Loucy (cell line): ENCODE data around the gene USP16.

Experiments
- H2AFZ ChIP-seq: fragments of 200-600 bp; sonication (generic); 2 replicates; pipeline ENCODE4 v1.6.0; 2016; ENCODE audit warnings: antibody characterized with exemption, mild to moderate bottlenecking, low read length, moderate library complexity
- H3F3A ChIP-seq: fragments of 200-600 bp; 2 replicates; pipeline ENCODE4 v1.6.0; 2016; ENCODE audit warnings: antibody characterized with exemption, low read depth, mild to moderate bottlenecking
- H3K27me3 ChIP-seq: fragments of 200-600 bp; sonication (generic); 2 replicates; pipeline ENCODE4 v1.6.1; 2014; ENCODE audit warnings: low read length, mild to moderate bottlenecking; ENCODE audit not compliant: insufficient read depth, poor library complexity, severe bottlenecking
- H3K36me3 ChIP-seq: fragments of 200-600 bp; sonication (generic); 2 replicates; pipeline ENCODE4 v1.6.1; 2016; ENCODE audit warnings: low read length; ENCODE audit not compliant: insufficient read depth
- H3K4me1 ChIP-seq: fragments of 200-600 bp; sonication (generic); 2 replicates; pipeline ENCODE4 v1.5.1; 2014; ENCODE audit warnings: low read length, mild to moderate bottlenecking; ENCODE audit not compliant: insufficient read depth, poor library complexity, severe bottlenecking
- H3K4me2 ChIP-seq: fragments of 200-600 bp; sonication (generic); 2 replicates; pipeline ENCODE4 v1.6.0; 2014; ENCODE audit warnings: antibody characterized with exemption, low read length, low read depth, mild to moderate bottlenecking; ENCODE audit not compliant: poor library complexity, severe bottlenecking
- H3K4me3 ChIP-seq: fragments of 200-600 bp; sonication (generic); 2 replicates; pipeline ENCODE4 v1.5.1; 2014; ENCODE audit warnings: low read length, mild to moderate bottlenecking, mixed read lengths; ENCODE audit not compliant: poor library complexity, severe bottlenecking
- H3K79me2 ChIP-seq: fragments of 200-600 bp; sonication (generic); 2 replicates; pipeline ENCODE4 v1.6.1; 2014; ENCODE audit warnings: low read length; ENCODE audit not compliant: insufficient read depth
- H3K9ac ChIP-seq: fragments of 200-600 bp; sonication (generic); 2 replicates; pipeline ENCODE4 v1.6.0; 2014; ENCODE audit warnings: mild to moderate bottlenecking, low read depth, low read length, moderate library complexity; ENCODE audit not compliant: poor library complexity, severe bottlenecking
- H3K9me2 ChIP-seq: fragments of 200-600 bp; sonication (generic); replicated peaks from 2 replicates; pipeline ENCODE4 v1.6.1; 2016; ENCODE audit warnings: low read depth, low read length, mixed read lengths
- H3K9me3 ChIP-seq: fragments of 200-600 bp; sonication (generic); 2 replicates; pipeline ENCODE4 v1.6.1; 2014; ENCODE audit warnings: mild to moderate bottlenecking, antibody characterized with exemption, low read length, low read depth; ENCODE audit not compliant: insufficient read depth
- H4K20me1 ChIP-seq: fragments of 200-600 bp; sonication (generic); 2 replicates; pipeline ENCODE4 v1.6.0; 2014; ENCODE audit warnings: antibody characterized with exemption, low read length, mild to moderate bottlenecking; ENCODE audit not compliant: insufficient read depth, poor library complexity, severe bottlenecking
- CTCF ChIP-seq: fragments of 200-600 bp; sonication (generic); conservative IDR thresholded peaks from 2 replicates; pipeline ENCODE4 v1.5.1; 2014; ENCODE audit warnings: mild to moderate bottlenecking, antibody characterized with exemption, low read length
- EZH2phosphoT487 ChIP-seq: fragments of 200-600 bp; IDR thresholded peaks from 2 replicates; pipeline ENCODE4 v1.6.1; 2018; ENCODE audit warnings: antibody characterized with exemption, mild to moderate bottlenecking, moderate library complexity, borderline replicate concordance

Gene USP16

GRCh38 chr21:29083306-29083705, 58.8 kb downstream of the USP16 start:
- Histone ChIP-seq H3K36me3 (no peaks in the 10 kb centered on the region; the same call in 1 of the 2 replicates), H3F3A (no peaks in the 10 kb centered on the region), H3K4me3 (no peak overlapping the region), H3K4me2 (no peak overlapping the region), H4K20me1 (no peaks in the 10 kb centered on the region), H3K79me2 (peaks cover 29% of the 10 kb centered on the region; the same call in 1 of the 2 replicates), H3K9ac (no peak overlapping the region), H3K9me3 (no peaks in the 10 kb centered on the region), H3K27me3 (no peaks in the 10 kb centered on the region), H2AFZ (no peak overlapping the region), H3K4me1 (peaks cover 24% of the 10 kb centered on the region), H3K9me2 (no peaks in the 10 kb centered on the region)
- TF ChIP-seq EZH2phosphoT487 (no peak), CTCF (no peak)

- Histone ChIP-seq H3K4me1 (peaks cover 13% of the 10 kb centered on the region), H3F3A (no peaks in the 10 kb centered on the region), H3K36me3 (no peaks in the 10 kb centered on the region; the same call in 1 of the 2 replicates), H2AFZ (no peak overlapping the region), H4K20me1 (no peaks in the 10 kb centered on the region), H3K79me2 (peaks cover 24% of the 10 kb centered on the region; the same call in 1 of the 2 replicates), H3K9me3 (no peaks in the 10 kb centered on the region), H3K9ac (no peak overlapping the region), H3K4me2 (no peak overlapping the region), H3K9me2 (no peaks in the 10 kb centered on the region), H3K4me3 (no peak overlapping the region), H3K27me3 (no peaks in the 10 kb centered on the region)
- TF ChIP-seq CTCF (no peak), EZH2phosphoT487 (no peak)
Observed at GRCh38 chr21:29084372-29084771, 59.9 kb downstream of the USP16 start.

GRCh38 chr21:29085106-29085752, 60.8 kb downstream of the USP16 start:
- Histone ChIP-seq H3K36me3 (no peaks in the 10 kb centered on the region; the same call in 1 of the 2 replicates), H3K9ac (no peak overlapping the region), H3K4me2 (no peak overlapping the region), H3K4me1 (peaks cover 5% of the 10 kb centered on the region), H4K20me1 (no peaks in the 10 kb centered on the region), H3K27me3 (no peaks in the 10 kb centered on the region), H2AFZ (no peak overlapping the region), H3F3A (no peaks in the 10 kb centered on the region), H3K9me3 (no peaks in the 10 kb centered on the region), H3K4me3 (no peak overlapping the region), H3K9me2 (no peaks in the 10 kb centered on the region), H3K79me2 (peaks cover 18% of the 10 kb centered on the region; the same call in 1 of the 2 replicates)
- no peak for TF ChIP-seq EZH2phosphoT487
- TF ChIP-seq CTCF = no peak
